GM19025 (cell line): ENCODE results near the gene CORO1C.
"Not testable (repeated sequence)": the region's sequence is repeated elsewhere in the genome, so short reads cannot be mapped to it uniquely, and the experiment has no call there.

ENCODE experiments used
- ATAC-seq: cut with Tn5 transposase; IDR thresholded peaks from one replicate; pipeline ENCODE4 v1.9.1; 2021; ENCODE audit warnings: mild to moderate bottlenecking, low read depth, moderate library complexity; ENCODE audit not compliant: unreplicated experiment

The CORO1C gene

DNA sequence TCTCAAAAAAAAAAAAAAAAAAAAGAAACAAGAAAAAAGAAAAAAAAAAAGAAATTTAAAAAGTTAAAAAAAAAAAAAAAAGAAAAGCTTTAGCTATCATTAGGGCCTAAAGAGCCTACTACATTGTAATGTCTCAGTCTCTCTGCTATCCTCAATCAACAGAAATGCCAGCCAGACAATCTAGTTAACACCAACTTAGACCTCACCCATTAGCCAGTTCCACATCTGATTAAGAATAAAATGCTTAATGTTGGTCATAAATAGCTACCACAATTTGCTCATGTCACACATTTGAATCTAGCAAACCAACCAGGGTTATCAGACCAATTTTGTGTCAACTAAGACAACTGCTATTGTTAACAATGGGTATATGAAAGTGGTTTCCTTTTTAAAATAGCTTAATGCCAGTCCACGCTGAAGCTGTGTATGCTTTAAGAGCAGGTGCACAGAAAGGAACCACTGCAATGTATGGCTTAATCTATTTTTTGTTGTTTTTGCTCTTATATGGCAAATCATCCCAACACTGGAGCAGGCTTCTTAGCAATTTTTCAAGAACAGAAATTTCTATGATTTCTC lies 52.1 kb downstream of the CORO1C start:
- no peak for ATAC-seq

DNA sequence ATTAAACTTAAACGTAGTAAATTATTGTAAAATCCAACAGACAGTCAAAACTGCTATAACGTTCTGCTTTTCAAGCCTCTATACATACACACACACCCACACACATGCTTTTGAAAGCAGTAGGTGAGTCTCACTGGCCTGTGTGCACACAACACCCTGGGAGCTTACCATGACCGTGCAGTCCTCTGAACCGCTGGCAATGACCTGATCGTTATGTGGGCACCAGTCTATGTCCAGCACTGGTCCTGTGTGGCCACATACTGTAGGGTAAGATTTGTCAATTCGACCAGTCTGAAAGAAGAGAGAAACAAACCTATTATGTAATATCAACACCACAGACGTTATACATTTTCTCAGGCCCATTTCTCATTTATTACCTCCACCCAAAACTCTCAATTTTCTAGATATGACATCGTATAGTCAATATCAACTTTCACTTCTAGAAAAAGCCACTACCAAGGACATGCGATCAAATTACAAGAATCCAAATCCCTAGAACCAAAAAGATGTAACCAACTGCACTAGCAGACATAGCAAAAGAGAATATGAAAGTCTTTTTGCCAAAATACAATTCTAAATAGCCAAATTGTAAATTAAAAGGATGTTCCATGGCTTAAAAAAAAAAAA lies 53.1 kb downstream of the CORO1C start:
- no peak for ATAC-seq

DNA sequence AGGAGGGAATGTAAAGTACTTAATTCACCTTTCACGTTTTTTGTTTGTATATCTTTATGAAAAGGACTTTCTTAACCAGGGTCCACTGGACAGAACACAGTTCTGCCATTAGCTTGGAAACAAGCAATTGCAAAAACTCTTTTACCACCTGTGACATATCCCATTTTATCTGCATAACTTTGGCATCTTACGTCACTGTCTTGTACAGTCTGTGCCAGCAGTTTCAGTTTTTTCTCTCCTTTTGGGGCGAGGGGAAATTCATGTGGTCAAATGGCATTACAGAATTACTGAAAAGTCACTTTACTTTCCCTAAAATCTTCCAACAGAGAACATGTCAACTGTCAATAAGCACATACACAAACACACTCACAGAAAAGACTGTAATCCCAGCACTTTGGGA lies 53.9 kb downstream of the CORO1C start:
- ATAC-seq = no peak

DNA sequence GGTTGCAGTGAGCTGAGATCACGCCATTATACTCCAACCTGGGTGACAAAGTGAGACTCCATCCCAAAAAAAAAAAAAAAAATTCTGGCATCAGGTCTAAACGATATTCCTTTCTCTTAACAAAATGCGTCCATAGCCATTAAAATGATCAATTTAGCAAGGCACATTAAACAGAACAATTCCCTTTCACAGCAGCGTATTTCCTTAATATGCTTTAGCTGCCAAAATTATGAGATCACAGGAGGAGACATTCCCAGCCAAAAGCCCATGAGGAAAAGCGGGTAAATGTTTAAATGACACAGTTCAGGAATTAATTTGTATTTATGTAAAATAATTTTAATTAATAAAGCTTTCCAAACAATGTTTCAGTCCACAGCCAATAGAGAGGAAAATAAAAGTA lies 54.6 kb downstream of the CORO1C start:
- no peak for ATAC-seq

DNA sequence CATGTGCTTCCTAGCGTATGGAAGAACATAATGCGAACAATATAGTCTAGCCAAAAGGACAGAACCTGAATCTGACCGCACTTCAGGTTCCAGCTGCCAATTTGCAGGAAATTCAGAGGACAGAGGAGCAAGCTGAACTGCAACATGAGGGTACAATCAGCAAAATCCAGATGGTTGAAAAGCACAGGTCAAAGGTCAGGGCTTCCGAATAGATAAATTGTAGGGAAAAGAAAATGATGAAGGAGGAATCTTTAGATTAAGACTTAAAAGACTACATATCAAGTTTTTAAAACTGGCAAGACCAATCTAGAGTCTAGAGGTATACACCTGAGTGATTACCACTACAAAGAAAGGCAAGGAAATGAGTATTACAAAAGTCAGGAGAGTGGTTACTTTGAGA lies 55.5 kb downstream of the CORO1C start:
- no peak for ATAC-seq

DNA sequence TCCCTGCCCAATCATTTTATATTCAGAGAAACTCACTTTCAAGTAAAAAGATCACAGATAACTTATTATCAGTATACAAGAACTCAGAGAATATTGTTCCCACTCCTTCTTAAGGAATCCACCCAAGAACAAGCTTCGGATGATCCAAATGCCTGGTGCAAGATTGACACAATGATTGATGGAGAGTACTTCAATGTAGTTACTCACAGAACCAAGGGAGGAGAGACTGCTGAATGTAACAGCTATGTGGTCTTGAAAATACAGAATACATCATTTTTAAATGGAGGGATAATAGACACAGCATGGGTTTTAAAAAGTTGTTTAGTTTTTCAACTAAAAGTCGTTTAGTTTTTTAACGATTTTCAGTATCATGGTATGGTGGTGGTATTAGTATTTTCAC lies 59.3 kb downstream of the CORO1C start:
- ATAC-seq = no peak

DNA sequence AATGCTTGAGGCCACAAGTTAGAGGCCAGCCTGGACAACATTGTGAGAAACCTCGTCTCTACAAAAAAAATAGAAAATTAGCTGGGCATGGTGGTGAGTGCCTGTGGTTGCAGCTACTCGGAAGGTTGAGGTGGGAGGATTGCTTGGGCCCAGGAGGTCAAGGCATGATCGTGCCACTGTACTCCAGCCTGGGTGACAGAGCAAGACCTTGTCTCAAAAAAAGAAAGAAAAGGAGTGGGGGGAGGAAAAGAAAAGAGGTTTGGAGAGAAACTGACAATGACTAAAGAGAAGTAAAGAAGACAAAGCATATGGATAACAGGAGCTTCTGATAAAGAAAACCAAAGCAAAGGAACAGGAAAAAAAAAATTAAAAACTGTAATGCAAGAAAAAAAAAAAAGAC lies 60.2 kb downstream of the CORO1C start:
- ATAC-seq = no peak

DNA sequence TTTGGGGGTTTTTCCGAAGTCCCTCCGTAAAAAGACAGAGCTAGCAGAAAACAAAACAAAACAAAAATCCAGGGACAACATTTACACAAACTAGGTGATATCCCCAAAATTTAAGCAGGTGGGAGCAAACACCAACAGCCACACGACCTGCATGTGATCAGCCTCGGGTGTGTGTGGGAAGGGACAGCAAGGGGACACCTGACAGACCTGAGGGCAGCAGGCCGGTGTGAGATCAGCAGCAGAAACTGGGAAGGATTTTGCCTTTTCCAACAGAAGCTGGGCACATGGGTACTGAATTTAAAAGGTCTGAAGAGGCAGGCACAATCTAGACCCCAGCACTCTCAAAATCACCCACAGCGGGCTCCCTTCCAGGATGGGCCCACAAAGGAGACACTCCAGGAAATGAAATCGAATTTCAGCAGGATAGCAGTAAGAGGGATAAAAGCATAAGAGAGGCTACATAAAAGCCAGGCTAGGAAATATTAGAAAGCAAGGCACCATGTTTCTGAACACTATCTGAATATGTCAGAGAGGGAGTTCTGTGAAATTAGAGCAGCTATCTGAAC lies 61.2 kb downstream of the CORO1C start:
- no peak for ATAC-seq

DNA sequence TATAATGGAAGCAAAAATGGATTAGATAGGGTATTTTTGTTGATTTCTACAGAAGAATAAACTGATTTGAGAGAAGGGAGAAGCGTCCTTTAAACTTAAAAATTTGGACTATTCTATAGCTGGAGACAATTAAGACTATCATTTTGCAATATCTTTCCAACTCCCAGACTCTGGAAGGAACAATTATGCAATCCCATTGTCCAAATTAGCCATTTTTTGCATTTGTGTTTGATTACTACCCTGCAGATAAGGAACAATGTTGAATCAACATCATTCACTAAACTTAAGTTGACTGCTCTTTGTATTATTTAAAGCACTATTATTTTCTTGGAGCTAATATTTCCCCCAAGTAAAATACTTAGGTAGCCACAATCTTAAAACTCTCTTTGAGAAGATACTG lies 62.8 kb downstream of the CORO1C start:
- ATAC-seq = no peak

DNA sequence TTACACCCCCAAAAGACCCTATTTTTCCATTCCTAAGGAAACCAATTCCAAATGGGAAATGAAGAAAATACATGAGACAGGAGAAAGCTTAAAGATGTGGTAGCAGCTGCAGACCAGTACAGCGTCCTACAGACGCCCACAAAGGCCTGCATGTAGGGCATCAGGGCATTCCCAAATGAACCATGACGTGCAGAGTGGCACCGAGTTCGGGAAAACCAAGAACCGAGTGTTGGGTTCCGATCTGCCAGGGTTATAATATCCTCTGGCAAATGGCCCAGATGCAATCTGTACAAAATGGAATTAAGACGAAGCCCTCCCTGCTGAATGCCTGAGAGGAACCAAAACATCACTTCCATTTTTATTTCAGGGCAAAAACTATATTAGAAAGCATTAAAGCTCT lies 63.3 kb downstream of the CORO1C start:
- ATAC-seq = no peak

DNA sequence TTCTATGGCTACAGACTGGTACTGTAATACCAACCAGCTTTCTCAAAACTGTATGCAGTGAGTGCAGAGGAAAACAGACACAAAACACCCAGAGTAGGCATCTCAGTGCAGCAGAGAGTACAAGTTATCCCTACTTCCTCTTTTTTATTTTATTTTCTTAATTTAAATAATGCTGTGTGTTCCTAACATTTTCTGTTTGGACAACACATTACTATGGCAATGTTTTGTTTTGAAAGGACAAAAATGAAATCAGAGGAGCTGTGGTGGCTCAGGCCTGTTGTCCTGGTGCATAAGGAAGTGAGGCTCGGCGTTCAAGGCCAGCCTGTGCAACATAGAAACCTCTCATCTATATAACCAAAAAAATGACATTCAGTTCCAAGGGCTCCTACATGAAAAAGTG lies 64.0 kb downstream of the CORO1C start:
- ATAC-seq = no peak

DNA sequence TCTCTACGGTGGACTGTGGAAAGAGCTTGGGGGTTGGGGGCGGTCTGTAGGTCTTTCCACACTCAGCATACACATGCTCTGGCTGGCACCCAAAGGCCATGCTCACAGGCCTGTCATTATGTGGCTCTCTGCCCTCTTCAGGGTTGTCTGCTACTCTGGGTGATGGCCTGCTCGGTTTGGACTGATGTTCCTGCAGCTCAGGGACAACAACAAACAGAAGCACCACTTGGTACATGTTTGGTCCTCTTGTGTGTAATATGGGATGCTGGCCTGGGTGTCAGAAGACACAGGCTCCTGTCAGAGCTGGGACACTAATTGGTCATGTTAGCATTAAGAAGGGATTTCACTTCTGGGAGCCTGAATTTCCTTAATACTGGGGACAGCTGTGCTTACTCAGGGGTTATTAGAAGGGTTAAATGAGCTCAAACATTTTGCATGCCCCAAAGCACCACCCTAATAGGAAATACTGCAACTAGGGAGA lies 64.9 kb downstream of the CORO1C start:
- ATAC-seq = no peak

DNA sequence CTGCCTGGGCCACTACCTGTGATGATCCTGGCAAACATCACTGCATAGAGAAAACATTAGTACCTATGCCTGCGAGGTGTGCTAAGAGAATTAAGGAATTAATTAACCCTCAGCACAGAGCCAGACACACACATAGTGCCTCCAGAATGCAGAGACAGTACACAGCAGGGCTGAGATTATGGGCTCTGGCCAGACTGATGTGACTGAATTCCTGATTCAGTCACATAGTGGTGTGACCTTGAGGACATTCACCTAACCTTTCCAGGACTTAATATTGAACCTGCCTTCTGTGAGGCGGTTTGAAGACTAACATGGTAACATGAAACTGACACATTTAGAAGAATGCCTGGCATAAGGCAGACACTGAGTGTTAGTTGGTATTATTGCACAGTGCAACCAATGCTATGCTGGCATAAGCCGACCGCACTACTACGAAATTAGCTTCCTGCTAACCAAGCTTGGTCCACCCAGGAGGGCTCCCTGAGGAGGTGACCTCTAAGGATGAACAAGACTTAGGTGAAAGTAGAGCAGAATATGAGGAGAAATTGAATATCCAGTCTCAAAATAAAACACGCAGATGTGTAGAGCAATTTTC lies 65.6 kb downstream of the CORO1C start:
- ATAC-seq = no peak

DNA sequence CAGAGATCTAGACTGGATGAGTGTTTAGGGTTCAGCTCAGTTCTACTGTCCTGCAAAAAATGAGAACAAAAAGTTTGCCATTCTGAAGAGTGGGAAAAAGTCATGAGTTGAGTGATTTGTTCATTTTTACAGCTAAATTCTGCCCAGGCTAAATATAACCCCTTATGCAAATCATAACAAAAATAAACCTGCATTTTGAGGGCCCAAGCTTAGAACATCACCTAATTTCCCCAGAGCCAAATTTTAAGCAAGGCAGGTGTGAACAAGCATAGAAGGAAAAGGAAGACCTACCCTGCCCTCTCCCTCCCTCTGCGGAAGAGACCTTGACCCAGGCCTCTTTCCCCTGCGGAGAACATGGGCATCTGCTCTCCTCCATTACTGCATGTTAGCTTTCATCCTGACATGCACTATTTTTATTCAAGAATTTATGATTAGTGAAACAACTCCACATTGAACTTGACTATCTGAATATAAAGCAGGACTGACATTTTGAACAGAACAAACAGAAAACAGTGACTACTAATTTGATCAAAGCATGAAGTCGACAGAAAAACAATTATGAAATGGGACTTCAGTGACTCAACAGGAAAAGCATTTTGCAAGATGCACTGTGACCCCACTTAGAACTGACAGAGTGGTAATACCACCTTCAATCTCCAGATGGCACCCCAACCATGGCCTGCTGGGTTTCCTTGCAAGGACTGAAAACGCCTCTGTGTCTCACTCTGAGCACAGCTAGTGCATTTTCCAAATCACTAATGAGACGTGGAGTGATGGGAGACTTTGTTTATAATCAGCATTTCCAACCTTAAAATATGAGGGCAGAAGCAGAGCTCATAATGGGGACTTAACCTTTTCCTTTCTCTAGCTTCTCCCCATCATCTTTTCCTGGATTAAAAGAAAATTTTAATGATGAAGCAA lies 66.7 kb downstream of the CORO1C start:
- ATAC-seq = peak; percentile 61

DNA sequence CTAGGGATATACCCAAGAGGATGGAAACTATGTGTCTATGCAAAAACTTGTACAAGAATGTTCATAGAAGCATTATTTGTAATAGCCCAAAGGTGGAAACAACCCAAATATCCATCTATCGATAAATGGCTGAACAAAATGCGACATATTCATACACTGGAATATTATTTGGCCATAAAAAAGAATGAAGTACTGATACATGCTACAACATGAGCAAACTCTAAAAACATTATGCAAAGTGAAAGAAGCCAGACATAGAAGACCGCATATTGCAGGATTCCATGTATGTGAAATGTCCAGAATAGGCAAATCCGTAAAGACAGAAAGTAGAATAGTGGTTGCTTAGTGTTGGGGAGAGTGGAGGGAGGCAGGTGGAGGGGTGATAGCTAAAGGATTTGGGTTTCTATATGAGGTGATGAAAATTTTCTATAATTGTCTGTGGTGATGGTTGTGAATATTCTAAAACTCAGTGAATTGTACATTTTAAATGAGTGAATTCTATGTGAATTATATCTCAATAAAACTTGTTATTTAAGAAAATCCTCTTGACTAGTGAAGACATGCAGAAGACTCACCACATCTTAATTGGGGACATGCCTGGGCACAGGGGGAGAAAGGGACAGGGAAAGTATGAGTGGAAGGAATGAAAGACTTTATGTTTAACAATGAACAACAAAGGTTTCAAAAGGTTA lies 67.8 kb downstream of the CORO1C start:
- no peak for ATAC-seq

DNA sequence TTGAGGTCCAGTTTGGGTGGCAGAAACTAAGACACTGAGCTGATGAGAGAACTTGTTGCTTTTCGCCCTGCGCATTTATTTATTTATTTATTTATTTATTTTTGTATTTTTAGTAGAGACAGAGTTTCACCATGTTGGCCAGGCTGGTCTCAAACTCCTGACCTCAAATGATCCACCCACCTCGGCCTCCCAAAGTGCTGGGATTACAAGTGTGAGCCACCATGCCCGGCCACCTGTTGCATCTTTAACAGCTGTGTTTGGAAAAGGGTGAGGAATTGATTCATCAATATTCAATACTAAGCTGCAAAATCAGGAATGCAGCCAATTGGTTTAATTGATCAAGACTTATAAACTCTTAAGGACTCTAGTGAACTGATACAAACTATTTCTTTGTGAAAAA lies 73.2 kb downstream of the CORO1C start:
- ATAC-seq = not testable (repeated sequence)

DNA sequence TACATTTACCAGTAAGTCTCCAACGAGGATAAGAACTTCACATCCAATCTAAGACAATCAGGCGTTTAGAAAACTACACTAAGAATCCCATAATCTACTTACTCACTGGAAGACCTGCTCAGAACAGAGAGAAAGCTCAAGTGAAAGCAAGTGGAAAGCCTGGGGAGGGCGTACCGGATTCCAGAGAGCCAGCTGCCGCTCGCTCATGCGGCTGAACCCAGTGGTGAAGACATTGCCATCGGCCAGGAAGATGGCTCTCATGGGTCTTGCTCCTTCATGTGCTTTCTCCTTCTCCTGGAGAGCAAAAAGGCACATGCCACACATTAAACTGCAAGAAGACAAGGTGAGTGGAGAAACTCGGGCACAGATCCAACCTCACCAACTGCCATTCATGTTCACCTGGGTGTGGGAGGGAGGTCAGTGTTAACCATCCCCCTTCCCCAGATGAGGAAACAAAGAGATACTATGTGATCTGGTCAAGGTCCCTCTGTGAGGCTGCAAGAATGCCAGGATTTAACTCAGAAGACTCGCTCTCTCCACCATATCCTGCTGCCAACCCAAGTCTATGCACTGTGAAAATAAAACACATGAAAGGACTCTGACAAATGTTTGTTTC lies 74.1 kb downstream of the CORO1C start:
- no peak for ATAC-seq

DNA sequence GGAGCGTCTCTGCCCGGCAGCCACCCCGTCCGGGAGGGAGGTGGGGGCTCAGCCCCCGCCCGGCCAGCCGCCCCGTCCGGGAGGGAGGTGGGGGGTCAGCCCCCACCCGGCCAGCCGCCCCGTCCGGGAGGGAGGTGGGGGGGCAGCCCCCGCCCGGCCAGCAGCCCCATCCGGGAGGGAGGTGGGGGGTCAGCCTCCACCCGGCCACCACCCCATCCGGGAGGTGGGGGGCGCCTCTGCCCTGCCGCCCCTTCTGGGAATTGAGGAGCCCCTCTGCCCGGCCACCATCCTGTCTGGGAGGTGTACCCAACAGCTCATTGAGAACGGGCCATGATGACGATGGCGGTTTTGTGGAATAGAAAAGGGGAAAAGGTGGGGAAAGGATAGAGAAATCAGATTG lies 75.1 kb downstream of the CORO1C start:
- not testable (repeated sequence) for ATAC-seq

DNA sequence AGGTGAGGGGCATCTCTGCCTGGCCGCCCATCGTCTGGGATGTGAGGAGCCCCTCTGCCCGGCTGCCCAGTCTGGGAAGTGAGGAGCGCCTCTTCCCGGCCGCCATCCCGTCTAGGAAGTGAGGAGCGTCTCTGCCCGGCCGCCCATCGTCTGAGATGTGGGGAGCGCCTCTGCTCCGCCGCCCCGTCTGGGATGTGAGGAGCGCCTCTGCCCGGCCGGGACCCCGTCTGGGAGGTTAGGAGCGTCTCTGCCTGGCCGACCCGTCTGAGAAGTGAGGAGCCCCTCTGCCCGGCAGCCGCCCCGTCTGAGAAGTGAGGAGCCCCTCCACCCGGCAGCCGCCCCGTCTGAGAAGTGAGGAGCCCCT lies 75.5 kb downstream of the CORO1C start:
- ATAC-seq = not testable (repeated sequence)

DNA sequence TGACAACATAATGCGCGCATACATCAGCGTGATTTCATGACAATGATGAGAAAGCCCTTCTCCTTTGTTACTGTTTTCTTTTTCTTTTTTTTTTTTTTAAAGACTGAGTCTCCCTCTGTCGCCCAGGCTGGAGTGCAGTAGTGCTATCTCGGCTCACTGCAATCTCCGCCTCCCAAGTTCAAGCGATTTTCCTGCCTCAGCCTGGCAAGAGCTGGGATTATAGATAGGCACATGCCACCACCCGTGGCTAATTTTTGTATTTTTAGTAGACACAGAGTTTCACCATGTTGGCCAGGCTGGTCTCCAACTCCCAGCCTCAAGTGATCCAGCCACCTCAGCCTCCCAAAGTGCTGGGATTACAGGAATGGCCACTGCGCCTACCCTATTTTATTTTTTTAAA lies 76.7 kb downstream of the CORO1C start:
- not testable (repeated sequence) for ATAC-seq
